ENCODE results near the gene SLC25A6. TPM values are rescaled to one million over a fixed set of nuclear protein-coding genes. Genes with fewer than 3 reads are reported as not detected.

Gene SLC25A6
- total RNA-seq, 1 experiment from 2014 or later, result 553 TPM

- no peak overlapping the region for H2BK15ac ChIP-seq (ENCODE audit: low read depth, low read length)
- H3K4me3 Mint-ChIP-seq, result no peak overlapping the region
- H3K36me3 Mint-ChIP-seq (ENCODE audit: insufficient read depth in 1 of 3, low read depth in 3 of 3), result peaks cover 4 to 39% (median 8%) of the 10 kb centered on the region in 3 experiments; a peak in 6 of 7 replicates
- no peaks in the 10 kb centered on the region for H3K9me3 Mint-ChIP-seq
- no peak overlapping the region for H3K23ac ChIP-seq (ENCODE audit: insufficient read length, low read depth, low read length)
- no peak overlapping the region for H3K56ac ChIP-seq (ENCODE audit: insufficient read length, low read depth, low read length)
- no peaks in the 10 kb centered on the region for H4K20me1 ChIP-seq (ENCODE audit: control insufficient read depth, insufficient read depth, insufficient read length)
- no peak overlapping the region for H4K8ac ChIP-seq (replicated peaks; ENCODE audit: insufficient read length, low read depth, low read length)
- H2AK5ac ChIP-seq (ENCODE audit: insufficient read length, low read length), result no peak overlapping the region
- no peaks in the 10 kb centered on the region for H3K23me2 ChIP-seq (ENCODE audit: insufficient read length, low read depth, low read length, poor library complexity, severe bottlenecking)
- H4K5ac ChIP-seq (ENCODE audit: insufficient read length, low read depth, low read length), result no peak overlapping the region
- no peak for DNase-seq
- H3K79me1 ChIP-seq (ENCODE audit: insufficient read depth, low read depth, low read length, poor library complexity, severe bottlenecking), result no peaks in the 10 kb centered on the region
- H3K79me2 ChIP-seq (ENCODE audit: insufficient read depth, low read length), result no peaks in the 10 kb centered on the region
- no peak overlapping the region for H2AFZ ChIP-seq (ENCODE audit: low read length)
- no peak overlapping the region for H2BK12ac ChIP-seq (ENCODE audit: insufficient read length, low read depth, low read length)
- H3K14ac ChIP-seq (ENCODE audit: insufficient read depth, low read length), result no peak overlapping the region
- H2BK20ac ChIP-seq (ENCODE audit: low read depth, low read length, poor library complexity, severe bottlenecking), result no peak overlapping the region
- H4K91ac ChIP-seq (ENCODE audit: insufficient read length, low read depth, low read length), result no peak overlapping the region
- no peak overlapping the region for H3K18ac ChIP-seq (ENCODE audit: insufficient read length, low read depth, low read length)
- H3K4me1 ChIP-seq (ENCODE audit: insufficient read depth, low read length), result no peaks in the 10 kb centered on the region; the same call in 1 of the 2 replicates
- H3K4ac ChIP-seq (ENCODE audit: low read depth, low read length), result no peak overlapping the region
- no peaks in the 10 kb centered on the region for H3K27me3 Mint-ChIP-seq (ENCODE audit: low read depth)
- H3T11ph ChIP-seq (ENCODE audit: low read length), result no peak overlapping the region
- H3K4me2 ChIP-seq (ENCODE audit: insufficient read depth, insufficient read length, low read length), result no peak overlapping the region
- H3K27ac ChIP-seq (ENCODE audit: insufficient read length, low read depth, low read length), result no peak overlapping the region
- no CpG with 5 or more reads among the region's 30 CpGs for WGBS (ENCODE audit: extremely low coverage, insufficient read length, low lambda C conversion rate)
- no peaks in the 10 kb centered on the region for H3K27me3 ChIP-seq (ENCODE audit: insufficient read depth, low read length)
- H3K4me1 Mint-ChIP-seq, result peaks cover 0 to 3% of the 10 kb centered on the region in 2 experiments; a peak in 1 of 4 replicates
- H3K9ac ChIP-seq (ENCODE audit: extremely low read depth, insufficient read length, low read length), result no peak overlapping the region
- no peaks in the 10 kb centered on the region for H3K9me3 ChIP-seq (ENCODE audit: control insufficient read depth, low read depth, low read length)
- H2BK5ac ChIP-seq (ENCODE audit: insufficient read length, low read length), result no peak overlapping the region
- H2BK120ac ChIP-seq (ENCODE audit: low read depth, low read length, poor library complexity, severe bottlenecking), result no peak overlapping the region
- no peak overlapping the region; a peak in 1 of 7 replicates for H3K27ac Mint-ChIP-seq
- no peak for TF ChIP-seq CTCF (conservative IDR thresholded peaks at IDR 0.05)
Measured at GRCh38 chrX:1401611-1402430, 9.9 kb upstream of the SLC25A6 start.

All from H9 (cell line).